CD4-positive, CD25-positive, alpha-beta regulatory T cell (primary cell): ENCODE results near the gene AOC3. TPM values are rescaled to one million over a fixed set of nuclear protein-coding genes. Genes with fewer than 3 reads are reported as not detected.

ENCODE experiments used
- ATAC-seq, 2 donors: fragments of 150-1000 bp; cut with Tn5 transposase; one replicate each; pipeline ENCODE4 v1.10.0; 2021; ENCODE audit warnings: low read depth in 2 of 2, moderate number of reproducible peaks in 2 of 2, moderate library complexity in 1 of 2
- DNase-seq, 3 donors: peaks; one replicate each; pipeline versions ENCODE4 v3.0.0 to v3.0.0-alpha.2; 2012 to 2022; ENCODE audit warnings: mixed read lengths in 1 of 3
- H3K27ac ChIP-seq: one replicate; pipeline ENCODE4 v1.7.0; 2013; ENCODE audit warnings: mild to moderate bottlenecking, low read length; ENCODE audit not compliant: insufficient read depth, poor library complexity, severe bottlenecking
- H3K27me3 ChIP-seq: one replicate; pipeline ENCODE4 v1.7.0; 2013; ENCODE audit warnings: low read length; ENCODE audit not compliant: control insufficient read depth, insufficient read depth
- H3K36me3 ChIP-seq: one replicate; pipeline ENCODE4 v1.7.0; 2013; ENCODE audit warnings: mild to moderate bottlenecking, low read length, moderate library complexity; ENCODE audit not compliant: control insufficient read depth, insufficient read depth
- H3K4me1 ChIP-seq: 2 replicates; pipeline ENCODE4 v1.7.0; 2013; ENCODE audit warnings: mild to moderate bottlenecking, low read length; ENCODE audit not compliant: insufficient read depth, control insufficient read depth, poor library complexity, severe bottlenecking
- H3K4me3 ChIP-seq: one replicate; pipeline ENCODE4 v1.7.0; 2013; ENCODE audit warnings: low read depth, mild to moderate bottlenecking, low read length, moderate library complexity
- H3K9me3 ChIP-seq, 2 experiments: 1 replicate in 1 of 2; 2 replicates in 1 of 2; pipeline ENCODE4 v1.7.0; 2013; ENCODE audit warnings: low read length in 2 of 2, mild to moderate bottlenecking in 1 of 2, moderate library complexity in 1 of 2; ENCODE audit not compliant: control insufficient read depth in 2 of 2
- H3K27ac Mint-ChIP-seq, 3 donors: one replicate each; pipeline ENCODE4 v1.8.0; 2020 to 2022; ENCODE audit warnings: mild to moderate bottlenecking in 3 of 3, mixed read lengths in 3 of 3, moderate library complexity in 2 of 3
- H3K27me3 Mint-ChIP-seq: one replicate; pipeline ENCODE4 v1.8.0; 2022; ENCODE audit warnings: mild to moderate bottlenecking, mixed read lengths
- H3K36me3 Mint-ChIP-seq: one replicate; pipeline ENCODE4 v1.8.0; 2020; ENCODE audit warnings: mixed read lengths
- H3K4me1 Mint-ChIP-seq, 4 donors: one replicate each; pipeline ENCODE4 v1.8.0; 2020 to 2022; ENCODE audit warnings: mixed read lengths in 4 of 4, mild to moderate bottlenecking in 1 of 4
- H3K4me3 Mint-ChIP-seq, 4 donors: one replicate each; pipeline ENCODE4 v1.8.0; 2020 to 2022; ENCODE audit warnings: mild to moderate bottlenecking in 4 of 4, mixed read lengths in 4 of 4, moderate library complexity in 3 of 4
- H3K9me3 Mint-ChIP-seq, 7 donors: one replicate each; pipeline ENCODE4 v1.8.0; 2020 to 2022; ENCODE audit warnings: mixed read lengths in 7 of 7, mild to moderate bottlenecking in 3 of 7, moderate library complexity in 2 of 7
- polyA plus RNA-seq, 4 donors: library from polyadenylated mRNA; unstranded; fragments of 300-500 nt; fragmentation: Illumina TruSeq; gene quantifications; one replicate each; pipeline ENCODE4 v1.2.3, GENCODE V29; 2021
- total RNA-seq: library from RNA; stranded (reverse); gene quantifications from one replicate; pipeline ENCODE4 v1.2.3, GENCODE V29; 2022

AOC3 gene
- total and polyA plus RNA-seq, 5 donors from 2014 or later = 0.49 TPM; not detected in 4

DNA sequence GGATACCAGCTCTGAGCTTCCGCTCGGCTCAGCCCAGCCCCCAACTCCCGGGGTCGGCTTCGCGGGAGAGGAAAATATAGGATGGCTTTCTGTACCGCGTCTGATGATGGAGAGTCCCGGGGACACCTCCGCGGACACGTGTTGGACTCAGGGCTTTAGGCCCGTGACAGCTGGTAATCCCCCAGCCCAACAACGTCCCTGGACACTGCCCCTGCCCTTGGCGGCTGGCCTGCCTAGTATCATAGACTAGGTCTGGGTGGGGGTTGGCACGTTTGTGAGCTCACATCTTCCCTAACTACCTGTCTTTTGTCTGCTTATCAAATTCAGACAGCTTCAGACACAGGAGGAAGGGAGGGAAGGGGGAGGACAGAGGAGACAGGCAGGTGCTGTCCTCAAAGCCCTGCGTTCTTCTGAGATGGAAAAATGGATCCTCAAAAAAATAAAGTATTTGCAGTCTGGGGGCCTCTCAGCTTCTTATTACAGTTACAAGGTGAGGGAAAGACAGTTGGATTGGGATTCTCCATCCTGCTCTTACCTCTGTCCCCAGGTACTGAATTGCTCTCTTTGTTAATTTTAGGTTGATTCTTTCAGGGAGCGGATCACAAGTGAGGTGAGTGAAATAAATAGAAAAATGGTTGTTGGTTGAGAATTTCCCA is 17.1 kb upstream of the AOC3 start:
- H3K4me3 Mint-ChIP-seq = peak overlapping the region; percentile 95 to 99 (median 98)
- DNase-seq (no peak), ATAC-seq (no peak)
- Histone ChIP-seq H3K27me3 (no peaks in the 10 kb centered on the region), H3K4me3 (peak overlapping the region; percentile 97), H3K4me1 (peaks cover 13% of the 10 kb centered on the region), H3K9me3 (no peaks in the 10 kb centered on the region), H3K27ac (peak overlapping the region; percentile 94), H3K36me3 (peaks cover 25% of the 10 kb centered on the region)
- H3K27ac Mint-ChIP-seq = peak overlapping the region; percentile 85 to 99 (median 98)
- H3K4me1 Mint-ChIP-seq = peaks cover 8 to 29% (median 20%) of the 10 kb centered on the region in 4 donors
- peaks cover 5% of the 10 kb centered on the region for H3K27me3 Mint-ChIP-seq
- H3K36me3 Mint-ChIP-seq = peaks cover 16% of the 10 kb centered on the region
- H3K9me3 Mint-ChIP-seq = peaks cover 0 to 3% (median 0%) of the 10 kb centered on the region in 7 donors

DNA sequence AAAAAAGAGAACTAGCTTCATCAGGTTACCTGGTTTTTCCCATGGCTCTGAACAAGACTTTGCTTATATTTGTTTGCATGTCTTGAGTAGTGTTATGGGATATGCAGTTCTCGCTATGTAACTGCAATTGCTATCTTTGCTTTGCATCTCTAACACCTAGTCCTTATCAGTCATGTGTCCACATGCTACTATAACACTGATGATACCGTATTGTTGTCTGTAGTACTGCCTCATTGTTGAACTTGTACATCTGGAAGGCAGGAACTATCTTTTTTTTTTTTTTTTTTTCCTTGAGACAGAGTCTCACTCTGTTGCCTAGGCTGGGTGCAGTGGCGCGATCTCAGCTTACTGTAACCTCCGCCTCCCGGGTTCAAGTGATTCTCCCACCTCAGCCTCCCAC is 15.3 kb upstream of the AOC3 start:
- Mint-ChIP-seq H3K4me3 (peak overlapping the region in 1 of 4 donors; percentile 44), H3K27me3 (no peaks in the 10 kb centered on the region), H3K9me3 (peaks cover 0 to 3% (median 0%) of the 10 kb centered on the region in 7 donors), H3K4me1 (peaks cover 8 to 29% (median 19%) of the 10 kb centered on the region in 4 donors), H3K27ac (peak overlapping the region in 1 of 3 donors; percentile 52), H3K36me3 (peaks cover 23% of the 10 kb centered on the region)
- Histone ChIP-seq H3K36me3 (peaks cover 42% of the 10 kb centered on the region), H3K9me3 (no peaks in the 10 kb centered on the region), H3K4me1 (peaks cover 13% of the 10 kb centered on the region), H3K4me3 (no peak overlapping the region), H3K27me3 (no peaks in the 10 kb centered on the region), H3K27ac (no peak overlapping the region)
- no peak for DNase-seq
- ATAC-seq = no peak

DNA sequence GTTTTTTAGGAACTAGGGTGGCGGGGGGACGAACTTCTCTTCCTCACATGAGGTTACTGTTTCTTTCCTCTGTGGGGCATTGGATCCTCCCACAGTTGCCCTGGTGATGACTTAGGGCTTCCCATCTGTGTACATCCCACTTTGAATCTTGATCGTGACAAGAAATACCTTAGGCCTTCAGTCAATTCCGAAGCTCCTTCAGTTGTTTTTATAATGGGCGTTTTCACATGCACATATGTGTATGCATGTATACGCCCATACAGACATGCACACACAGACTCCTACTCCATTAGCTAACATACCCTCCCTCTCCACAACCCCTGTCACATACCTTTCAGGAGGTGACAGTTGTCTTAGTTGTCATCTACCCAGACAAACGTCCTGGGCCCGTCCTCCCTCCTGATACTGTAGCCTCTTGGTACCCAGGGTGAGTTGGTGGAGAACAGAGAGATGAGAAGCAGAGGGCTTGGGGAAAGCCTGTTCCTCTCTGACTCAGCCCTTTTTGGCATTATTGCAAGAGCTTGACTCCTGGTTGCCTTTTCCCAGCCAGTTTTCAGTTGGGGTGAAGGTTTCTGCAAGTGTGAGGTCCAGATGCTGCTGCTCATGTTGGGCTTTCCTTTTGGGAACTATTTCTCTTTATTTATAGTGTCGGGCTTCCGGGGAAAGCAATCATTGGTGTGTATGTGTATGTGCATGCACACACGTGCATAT is 8.9 kb upstream of the AOC3 start:
- Histone ChIP-seq H3K4me3 (no peak overlapping the region), H3K36me3 (peaks cover 79% of the 10 kb centered on the region), H3K9me3 (no peaks in the 10 kb centered on the region), H3K27me3 (no peaks in the 10 kb centered on the region), H3K27ac (no peak overlapping the region), H3K4me1 (no peaks in the 10 kb centered on the region)
- DNase-seq (no peak), ATAC-seq (no peak)
- H3K27ac Mint-ChIP-seq = peak overlapping the region in 1 of 3 donors; percentile 22
- peaks cover 0 to 7% (median 3%) of the 10 kb centered on the region in 4 donors for H3K4me1 Mint-ChIP-seq
- no peaks in the 10 kb centered on the region for H3K9me3 Mint-ChIP-seq
- H3K36me3 Mint-ChIP-seq = peaks cover 44% of the 10 kb centered on the region
- H3K27me3 Mint-ChIP-seq = no peaks in the 10 kb centered on the region
- no peak overlapping the region for H3K4me3 Mint-ChIP-seq

DNA sequence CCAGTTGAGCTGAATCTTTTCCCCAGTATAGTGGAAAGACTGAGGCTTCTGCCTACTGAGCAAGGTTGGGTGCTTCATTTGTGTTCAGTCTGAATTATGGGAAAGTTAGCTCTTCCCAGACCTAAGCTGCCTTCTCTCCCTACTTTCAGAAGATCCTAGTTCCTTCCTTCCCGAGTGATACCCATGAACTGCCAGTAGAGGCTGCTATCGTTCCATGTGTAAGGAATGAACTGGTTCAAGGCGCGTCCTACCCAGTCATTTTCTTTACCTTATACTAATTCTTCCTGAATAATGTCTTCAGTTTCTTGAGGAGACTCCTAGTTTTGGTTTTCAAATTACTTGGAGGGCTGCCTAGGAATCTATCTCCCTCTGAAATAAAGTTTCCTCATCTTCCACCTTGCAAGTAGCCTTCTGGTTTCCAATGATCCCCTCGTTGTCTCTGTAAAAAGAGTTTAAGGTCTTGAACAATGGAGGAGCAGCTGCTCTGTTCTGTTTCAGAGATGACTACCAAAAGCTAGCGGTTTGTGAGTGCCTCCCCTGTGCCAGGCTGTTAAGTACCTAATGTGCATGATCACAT is 7.6 kb upstream of the AOC3 start:
- Mint-ChIP-seq H3K27me3 (no peaks in the 10 kb centered on the region), H3K4me1 (peaks cover 0 to 4% (median 0%) of the 10 kb centered on the region in 4 donors), H3K27ac (peak overlapping the region in 1 of 3 donors; percentile 20), H3K36me3 (peaks cover 37% of the 10 kb centered on the region), H3K4me3 (no peak overlapping the region), H3K9me3 (no peaks in the 10 kb centered on the region)
- DNase-seq = peak in 2 of 3 donors; percentile 18 to 21
- Histone ChIP-seq H3K36me3 (peaks cover 67% of the 10 kb centered on the region), H3K9me3 (no peaks in the 10 kb centered on the region), H3K4me3 (no peak overlapping the region), H3K4me1 (no peaks in the 10 kb centered on the region), H3K27me3 (no peaks in the 10 kb centered on the region), H3K27ac (no peak overlapping the region)
- ATAC-seq = no peak

DNA sequence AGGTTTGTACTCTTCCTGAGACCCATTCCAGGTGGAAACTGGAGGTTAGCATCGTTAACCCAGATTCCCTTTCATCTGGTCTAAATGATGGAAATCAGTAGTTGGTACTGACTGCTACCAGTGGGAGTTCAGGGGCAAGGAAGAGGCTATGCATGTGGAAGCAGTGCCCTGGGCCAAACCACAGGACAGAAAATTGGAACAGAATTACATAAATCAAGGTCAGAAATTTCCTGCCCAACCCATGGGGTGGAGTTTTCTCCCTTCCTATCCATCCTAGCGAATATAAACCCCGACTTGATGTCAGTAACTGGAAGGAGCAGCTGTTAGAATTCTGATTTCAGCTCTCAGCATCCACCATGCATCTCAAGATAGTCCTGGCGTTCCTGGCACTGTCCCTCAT is 6.7 kb upstream of the AOC3 start, which contains the start of gene AOC2:
Gene AOC2, plus strand, starts transcription at position 310 of the 400 bp plus-strand sequence. Its CDS starts 47 bp downstream, at position 357.
- Mint-ChIP-seq H3K4me3 (peak within 1 kb of the TSS in 1 of 4 donors; percentile 33), H3K27me3 (no peaks in the 10 kb centered on the region), H3K9me3 (no peaks in the 10 kb centered on the region), H3K36me3 (peaks cover 29% of the 10 kb centered on the region), H3K4me1 (no peaks in the 10 kb centered on the region), H3K27ac (peak within 1 kb of the TSS in 1 of 3 donors; percentile 63)
- no peaks in the 10 kb centered on the region for H3K27me3 ChIP-seq
- H3K27ac ChIP-seq = no peak within 1 kb of the TSS
- no peak for DNase-seq
- H3K4me1 ChIP-seq = no peaks in the 10 kb centered on the region
- H3K9me3 ChIP-seq = no peaks in the 10 kb centered on the region
- ATAC-seq = no peak
- no peak within 1 kb of the TSS for H3K4me3 ChIP-seq
- H3K36me3 ChIP-seq = peaks cover 59% of the 10 kb centered on the region

DNA sequence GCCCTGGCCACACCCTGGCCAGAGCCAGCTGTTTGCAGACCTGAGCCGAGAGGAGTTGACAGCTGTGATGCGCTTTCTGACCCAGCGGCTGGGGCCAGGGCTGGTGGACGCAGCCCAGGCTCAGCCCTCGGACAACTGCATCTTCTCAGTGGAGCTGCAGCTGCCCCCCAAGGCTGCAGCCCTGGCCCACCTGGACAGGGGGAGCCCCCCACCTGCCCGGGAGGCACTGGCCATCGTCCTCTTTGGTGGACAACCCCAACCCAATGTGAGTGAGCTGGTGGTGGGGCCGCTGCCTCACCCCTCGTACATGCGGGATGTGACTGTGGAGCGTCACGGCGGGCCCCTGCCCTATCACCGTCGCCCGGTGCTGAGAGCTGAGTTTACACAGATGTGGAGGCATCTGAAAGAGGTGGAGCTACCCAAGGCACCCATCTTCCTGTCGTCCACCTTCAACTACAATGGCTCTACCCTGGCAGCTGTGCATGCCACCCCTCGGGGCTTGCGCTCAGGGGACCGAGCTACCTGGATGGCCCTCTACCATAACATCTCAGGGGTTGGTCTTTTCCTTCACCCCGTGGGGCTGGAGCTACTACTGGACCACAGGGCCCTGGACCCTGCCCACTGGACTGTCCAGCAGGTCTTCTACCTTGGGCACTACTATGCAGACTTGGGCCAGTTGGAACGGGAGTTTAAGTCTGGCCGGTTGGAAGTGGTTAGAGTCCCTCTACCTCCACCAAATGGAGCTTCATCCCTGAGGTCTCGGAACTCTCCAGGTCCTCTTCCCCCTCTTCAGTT is 6.0 kb upstream of the AOC3 start:
- H3K4me1 ChIP-seq = no peaks in the 10 kb centered on the region
- no peaks in the 10 kb centered on the region for H3K27me3 ChIP-seq
- peaks cover 26% of the 10 kb centered on the region for H3K36me3 Mint-ChIP-seq
- no peak for ATAC-seq
- H3K27ac Mint-ChIP-seq = no peak overlapping the region
- H3K4me1 Mint-ChIP-seq = no peaks in the 10 kb centered on the region
- H3K9me3 ChIP-seq = no peaks in the 10 kb centered on the region
- no peak overlapping the region for H3K4me3 ChIP-seq
- no peaks in the 10 kb centered on the region for H3K9me3 Mint-ChIP-seq
- H3K36me3 ChIP-seq = peaks cover 54% of the 10 kb centered on the region
- H3K27ac ChIP-seq = no peak overlapping the region
- no peaks in the 10 kb centered on the region for H3K27me3 Mint-ChIP-seq
- DNase-seq = no peak
- H3K4me3 Mint-ChIP-seq = no peak overlapping the region

DNA sequence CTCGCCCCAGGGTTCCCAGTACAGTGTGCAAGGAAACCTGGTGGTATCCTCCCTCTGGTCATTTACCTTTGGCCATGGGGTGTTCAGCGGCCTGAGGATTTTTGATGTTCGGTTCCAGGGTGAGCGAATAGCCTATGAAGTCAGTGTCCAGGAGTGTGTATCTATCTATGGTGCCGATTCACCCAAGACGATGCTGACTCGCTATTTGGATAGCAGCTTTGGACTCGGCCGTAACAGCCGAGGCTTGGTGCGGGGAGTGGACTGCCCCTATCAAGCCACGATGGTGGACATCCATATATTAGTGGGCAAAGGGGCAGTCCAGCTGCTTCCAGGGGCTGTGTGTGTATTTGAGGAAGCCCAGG is 5.5 kb upstream of the AOC3 start:
- DNase-seq = no peak
- H3K9me3 ChIP-seq = no peaks in the 10 kb centered on the region
- no peak for ATAC-seq
- no peaks in the 10 kb centered on the region for H3K27me3 ChIP-seq
- H3K4me1 Mint-ChIP-seq = no peaks in the 10 kb centered on the region
- H3K4me3 Mint-ChIP-seq = no peak overlapping the region
- H3K27ac Mint-ChIP-seq = peak overlapping the region; percentile 32 to 75 (median 65)
- H3K4me3 ChIP-seq = no peak overlapping the region
- H3K27ac ChIP-seq = no peak overlapping the region
- H3K27me3 Mint-ChIP-seq = no peaks in the 10 kb centered on the region
- H3K4me1 ChIP-seq = no peaks in the 10 kb centered on the region
- H3K36me3 ChIP-seq = peaks cover 48% of the 10 kb centered on the region
- H3K9me3 Mint-ChIP-seq = no peaks in the 10 kb centered on the region
- peaks cover 26% of the 10 kb centered on the region for H3K36me3 Mint-ChIP-seq
